SU-DHL-6 (cell line): ENCODE results near the gene ELMO1.

Source experiments
- CTCF ChIP-seq: fragments of 200-600 bp; sonication (generic); IDR thresholded peaks from one replicate; pipeline ENCODE4 v1.5.1; 2017; ENCODE audit warnings: antibody characterized with exemption, mild to moderate bottlenecking, low read length, moderate library complexity; ENCODE audit not compliant: insufficient read depth, poor library complexity, severe bottlenecking
- EZH2phosphoT487 ChIP-seq: fragments of 200-600 bp; sonication (generic), shearing (Covaris generic); conservative IDR thresholded peaks from 2 replicates; pipeline ENCODE4 v1.6.1; 2018; ENCODE audit warnings: mild to moderate bottlenecking, antibody characterized with exemption, low read length, moderate library complexity, mixed read lengths

GRCh38 chr7:37434529-37434928 lies 14.1 kb downstream of the ELMO1 start:
- TF ChIP-seq CTCF: no peak
- TF ChIP-seq EZH2phosphoT487: no peak
